IPS-20b (cell line): ENCODE measurements around the gene AP1M2.
"Not testable (repeated sequence)": the region's sequence is repeated elsewhere in the genome, so short reads cannot be mapped to it uniquely, and the experiment has no call there.

Experiments
- H3K27ac ChIP-seq: one replicate; pipeline ENCODE4 v1.5.1; 2013; ENCODE audit warnings: low read length
- H3K27me3 ChIP-seq: 2 replicates; pipeline ENCODE4 v1.6.1; 2013; ENCODE audit warnings: mild to moderate bottlenecking, low read length, inconsistent platforms; ENCODE audit not compliant: insufficient read depth
- H3K36me3 ChIP-seq: 2 replicates; pipeline ENCODE4 v1.6.1; 2013; ENCODE audit warnings: low read depth, mild to moderate bottlenecking, inconsistent platforms, low read length, moderate library complexity; ENCODE audit not compliant: insufficient read depth
- H3K4me1 ChIP-seq: 2 replicates; pipeline ENCODE4 v1.6.1; 2013; ENCODE audit warnings: mild to moderate bottlenecking, control low read depth, inconsistent platforms, low read length, moderate library complexity; ENCODE audit not compliant: insufficient read depth
- H3K4me3 ChIP-seq: 2 replicates; pipeline ENCODE4 v1.5.1; 2013; ENCODE audit warnings: mild to moderate bottlenecking, low read length, inconsistent platforms
- H3K9ac ChIP-seq: 2 replicates; pipeline ENCODE4 v1.6.1; 2013; ENCODE audit warnings: low read depth, mild to moderate bottlenecking, inconsistent platforms, low read length, moderate library complexity
- H3K9me3 ChIP-seq: 2 replicates; pipeline ENCODE4 v1.6.1; 2013; ENCODE audit warnings: mild to moderate bottlenecking, low read depth, low read length, inconsistent platforms; ENCODE audit not compliant: insufficient read depth

Gene AP1M2

DNA sequence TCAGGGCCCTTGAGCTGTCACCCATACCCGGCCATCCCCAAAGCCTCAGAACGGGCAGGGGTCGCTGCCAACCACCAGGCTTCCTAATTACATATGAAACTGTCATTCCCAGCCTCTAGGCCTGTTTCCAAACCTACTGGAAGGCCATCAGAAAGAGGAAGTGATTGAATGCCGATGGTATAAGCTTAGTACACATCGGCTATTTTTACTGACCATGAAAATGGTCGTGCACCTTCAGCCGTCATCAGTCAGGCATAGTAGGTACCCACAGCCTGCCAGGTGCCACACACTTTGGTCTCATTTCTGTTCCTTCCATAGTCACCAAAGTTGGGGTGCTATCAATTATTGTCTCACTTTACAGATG, 31.5 kb downstream of the AP1M2 start:
- peaks cover 90% of the 10 kb centered on the region for H3K36me3 ChIP-seq
- no peaks in the 10 kb centered on the region for H3K27me3 ChIP-seq
- H3K4me1 ChIP-seq = no peaks in the 10 kb centered on the region
- H3K9ac ChIP-seq = no peak overlapping the region
- no peak overlapping the region for H3K4me3 ChIP-seq
- H3K9me3 ChIP-seq = no peaks in the 10 kb centered on the region
- H3K27ac ChIP-seq = no peak overlapping the region

DNA sequence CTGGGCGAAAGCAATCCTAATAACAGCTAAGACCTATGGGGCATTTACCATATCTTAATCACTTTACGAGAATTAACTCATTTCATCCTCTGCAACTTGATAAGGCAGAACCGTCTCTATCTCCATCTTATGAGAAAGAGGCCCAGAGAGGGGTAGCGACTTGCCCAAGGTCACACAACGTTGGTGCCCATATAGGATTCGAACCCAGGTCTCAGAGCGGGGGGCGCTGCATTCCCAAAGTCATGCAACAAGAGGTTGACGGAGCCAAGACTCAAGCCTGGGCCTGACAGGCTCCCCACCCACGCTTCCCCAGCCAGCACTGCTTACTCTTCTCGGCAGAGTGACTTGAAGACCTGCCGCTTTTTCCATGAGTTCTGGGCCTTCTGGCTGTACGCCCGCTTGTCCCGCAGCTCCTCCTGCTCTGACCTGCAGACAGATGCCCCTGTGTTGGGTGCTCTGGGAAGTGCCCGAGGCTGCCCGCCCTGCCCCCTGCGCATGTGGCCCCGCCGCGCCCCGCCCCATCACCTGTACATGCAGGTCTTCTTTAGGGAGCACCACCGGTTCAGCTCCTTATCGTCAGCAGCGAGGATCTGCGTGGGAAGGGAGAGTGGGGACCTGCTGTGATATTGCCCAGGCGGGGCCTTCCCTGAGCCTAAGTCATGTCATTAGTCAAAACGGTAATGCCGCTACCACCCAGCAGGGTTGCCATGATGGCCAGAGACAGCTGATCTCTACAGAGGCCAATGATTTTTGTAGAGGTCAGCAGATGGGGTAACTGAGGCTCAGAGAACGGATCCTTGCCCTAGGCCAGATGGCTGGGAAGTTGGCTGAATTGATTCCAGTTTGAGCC, 32.1 kb downstream of the AP1M2 start:
- Histone ChIP-seq H3K27me3 (no peaks in the 10 kb centered on the region), H3K9me3 (no peaks in the 10 kb centered on the region), H3K27ac (no peak overlapping the region), H3K4me3 (no peak overlapping the region), H3K4me1 (no peaks in the 10 kb centered on the region), H3K9ac (no peak overlapping the region), H3K36me3 (peaks cover 90% of the 10 kb centered on the region)

DNA sequence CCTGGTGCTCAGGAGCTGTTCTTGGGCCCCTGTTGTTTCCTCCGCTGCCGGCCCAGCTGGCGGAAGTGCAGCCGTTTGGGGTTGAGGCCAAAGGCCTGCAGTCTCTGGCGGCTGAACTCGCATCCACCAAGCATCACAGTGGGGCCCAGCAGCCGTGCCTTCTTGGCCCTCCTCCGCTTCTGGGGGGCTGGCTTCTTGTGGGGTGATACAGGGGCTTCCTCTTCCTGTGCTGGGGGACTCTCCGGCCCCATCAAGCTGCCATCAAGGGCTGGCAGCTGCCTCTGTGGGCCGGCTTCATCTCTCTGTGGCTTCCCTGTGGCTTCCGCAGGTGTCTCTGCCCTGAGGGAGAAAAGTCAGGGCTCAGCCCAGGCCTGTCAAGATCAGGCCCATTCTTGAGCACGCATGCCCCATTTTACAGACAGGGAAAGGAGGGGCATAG, 33.1 kb downstream of the AP1M2 start:
- Histone ChIP-seq H3K27ac (no peak overlapping the region), H3K9ac (no peak overlapping the region), H3K4me3 (no peak overlapping the region), H3K27me3 (no peaks in the 10 kb centered on the region), H3K9me3 (no peaks in the 10 kb centered on the region), H3K4me1 (no peaks in the 10 kb centered on the region), H3K36me3 (peaks cover 86% of the 10 kb centered on the region)

DNA sequence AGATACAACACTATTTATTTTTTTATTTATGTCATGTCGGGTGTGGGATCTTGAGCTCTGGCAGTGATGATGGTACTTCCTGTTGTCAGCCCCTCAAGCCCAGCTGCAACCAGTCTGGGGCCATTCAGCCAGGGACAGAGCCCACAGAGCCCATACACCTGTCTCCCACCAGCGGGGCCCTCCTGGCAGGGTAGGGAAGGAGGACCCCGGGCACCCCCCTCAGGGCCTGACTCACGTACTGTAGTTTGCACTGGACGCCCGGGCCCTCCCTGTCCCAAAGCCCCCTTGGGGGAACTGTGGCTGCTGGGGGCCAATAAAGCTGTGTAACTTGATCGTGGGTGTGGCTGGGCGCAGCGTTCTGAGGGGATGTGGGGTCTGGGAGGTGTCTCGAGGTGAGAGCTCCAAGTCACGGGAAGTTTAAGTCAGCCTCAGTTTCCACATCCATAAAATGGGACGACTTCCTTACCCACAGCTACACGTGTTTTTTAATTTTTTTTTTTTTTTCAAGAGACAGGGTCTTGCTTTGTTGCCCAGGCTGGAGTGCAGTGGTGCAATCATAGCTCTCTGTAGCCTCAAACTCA, 33.9 kb downstream of the AP1M2 start:
- H3K36me3 ChIP-seq = peaks cover 87% of the 10 kb centered on the region
- H3K9ac ChIP-seq = no peak overlapping the region
- H3K27ac ChIP-seq = no peak overlapping the region
- H3K27me3 ChIP-seq = no peaks in the 10 kb centered on the region
- H3K9me3 ChIP-seq = no peaks in the 10 kb centered on the region
- no peak overlapping the region for H3K4me3 ChIP-seq
- H3K4me1 ChIP-seq = no peaks in the 10 kb centered on the region

DNA sequence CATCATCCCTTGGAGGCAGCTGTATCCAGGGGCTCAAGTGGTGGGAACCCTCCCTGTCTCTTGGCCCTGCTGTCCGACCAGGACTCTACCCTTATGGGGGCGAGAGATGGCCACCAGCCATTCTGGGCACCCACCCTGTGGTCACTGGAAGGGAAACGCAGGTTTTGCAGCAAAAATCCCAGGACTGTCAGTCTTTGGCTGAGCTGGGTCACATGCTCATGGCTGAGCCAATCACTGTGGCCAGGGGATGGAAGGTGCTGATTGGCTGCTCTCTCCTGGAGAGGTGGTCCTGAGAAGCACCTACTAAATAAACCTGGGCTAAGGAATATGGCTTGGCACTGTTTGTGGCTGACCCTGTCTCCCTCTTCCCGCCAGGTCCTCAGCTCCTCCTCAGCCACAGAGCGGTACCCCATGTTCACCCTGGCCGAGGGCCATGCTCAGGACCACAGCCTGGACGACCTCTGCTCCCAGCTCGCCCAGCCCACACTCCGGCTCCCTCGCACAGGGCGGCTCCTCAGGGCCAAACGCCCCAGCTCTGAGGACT, 34.5 kb downstream of the AP1M2 start:
- Histone ChIP-seq H3K27me3 (no peaks in the 10 kb centered on the region), H3K4me3 (no peak overlapping the region), H3K9ac (no peak overlapping the region), H3K4me1 (no peaks in the 10 kb centered on the region), H3K9me3 (no peaks in the 10 kb centered on the region), H3K27ac (no peak overlapping the region), H3K36me3 (peaks cover 82% of the 10 kb centered on the region)

DNA sequence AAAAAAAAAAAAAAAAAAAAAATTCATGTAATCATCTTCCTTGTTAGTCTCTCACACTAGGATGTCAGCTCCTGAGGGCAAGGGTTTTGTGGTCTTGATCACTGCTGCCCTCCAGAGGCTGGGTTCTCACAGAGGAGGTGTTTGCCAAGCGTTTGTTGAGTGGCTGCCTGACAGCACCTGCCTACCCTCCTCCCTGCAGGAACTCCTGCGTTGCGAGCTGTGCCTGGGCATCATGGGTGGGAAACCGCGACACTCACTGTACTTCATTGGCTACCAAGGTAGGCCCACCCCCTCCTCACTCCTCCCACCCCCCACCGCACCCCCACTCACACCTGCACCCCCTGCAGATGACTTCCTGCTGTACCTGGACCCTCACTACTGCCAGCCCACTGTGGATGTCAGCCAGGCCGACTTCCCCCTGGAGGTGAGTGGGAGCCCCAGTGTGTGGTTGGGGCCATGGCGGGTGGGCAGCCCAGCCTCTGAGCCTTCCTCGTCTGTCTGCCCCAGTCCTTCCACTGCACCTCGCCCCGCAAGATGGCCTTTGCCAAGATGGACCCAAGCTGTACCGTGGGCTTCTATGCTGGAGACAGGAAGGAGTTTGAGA, 35.3 kb downstream of the AP1M2 start:
- Histone ChIP-seq H3K4me3 (no peak overlapping the region), H3K9me3 (no peaks in the 10 kb centered on the region), H3K4me1 (no peaks in the 10 kb centered on the region), H3K27ac (no peak overlapping the region), H3K9ac (no peak overlapping the region), H3K27me3 (no peaks in the 10 kb centered on the region), H3K36me3 (peaks cover 83% of the 10 kb centered on the region)

DNA sequence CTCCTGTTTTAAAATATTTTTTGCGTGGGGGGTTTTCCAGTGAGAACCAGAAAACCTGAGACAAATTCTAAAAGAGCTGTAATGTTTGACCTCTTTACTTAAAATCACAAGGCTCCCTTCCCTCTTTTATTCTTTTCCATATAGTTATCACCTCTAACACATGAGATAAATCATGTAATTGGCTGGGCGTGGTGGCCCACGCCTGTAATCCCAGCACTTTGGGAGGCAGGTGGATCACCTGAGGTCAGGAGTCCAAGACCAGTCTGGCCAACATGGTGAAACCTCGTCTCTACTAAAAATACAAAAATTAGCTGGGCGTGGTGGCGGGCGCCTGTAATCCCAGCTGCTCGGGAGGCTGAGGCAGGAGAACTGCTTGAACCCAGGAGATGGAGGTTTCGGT, 36.1 kb downstream of the AP1M2 start:
- not testable (repeated sequence) for H3K9ac ChIP-seq, H3K4me1 ChIP-seq, H3K27me3 ChIP-seq, H3K27ac ChIP-seq, H3K9me3 ChIP-seq, H3K4me3 ChIP-seq
- H3K36me3 ChIP-seq = peaks cover 75% of the 10 kb centered on the region

DNA sequence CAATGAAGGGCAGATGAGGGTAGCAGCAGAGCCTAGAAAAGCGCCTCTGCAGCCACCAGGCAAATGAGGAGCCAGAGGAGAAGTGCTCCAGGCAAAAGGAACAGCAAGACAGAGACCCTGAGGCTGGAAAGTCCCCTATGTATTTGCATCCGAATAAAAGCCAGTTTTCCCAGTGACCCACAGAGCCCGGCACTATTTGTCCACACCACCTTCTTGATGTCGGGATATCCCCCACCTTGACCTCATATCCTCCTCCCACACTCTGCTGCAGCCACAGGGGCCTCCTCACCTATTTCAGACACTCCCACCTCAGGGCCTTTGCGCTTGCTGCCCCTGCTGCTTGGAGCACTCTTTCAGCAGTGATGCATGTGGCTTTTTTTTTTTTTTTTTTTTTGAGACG, 36.8 kb downstream of the AP1M2 start:
- Histone ChIP-seq H3K9me3 (no peaks in the 10 kb centered on the region), H3K27me3 (no peaks in the 10 kb centered on the region), H3K36me3 (peaks cover 68% of the 10 kb centered on the region), H3K4me1 (no peaks in the 10 kb centered on the region), H3K9ac (no peak overlapping the region), H3K4me3 (no peak overlapping the region), H3K27ac (no peak overlapping the region)

DNA sequence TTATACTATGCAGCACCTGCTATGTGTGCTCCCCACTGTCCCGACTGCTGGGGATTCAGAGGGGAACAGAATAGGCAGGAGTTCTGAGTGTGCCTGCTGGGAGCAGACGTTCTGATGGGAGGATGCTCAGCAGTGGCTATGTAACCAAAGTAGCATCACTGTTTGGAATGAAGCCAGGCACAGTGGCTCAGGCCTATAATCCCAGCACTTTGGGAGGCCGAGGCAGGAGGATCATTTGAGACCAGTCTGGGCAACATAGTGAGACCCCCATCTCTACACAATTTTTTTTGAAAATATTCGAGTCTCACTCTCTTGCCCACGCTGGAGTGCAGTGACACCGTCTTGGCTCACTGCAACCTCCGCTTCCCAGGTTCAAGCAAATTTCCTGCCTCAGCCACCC, 37.4 kb downstream of the AP1M2 start:
- no peak overlapping the region for H3K9ac ChIP-seq
- H3K27ac ChIP-seq = no peak overlapping the region
- H3K9me3 ChIP-seq = no peaks in the 10 kb centered on the region
- no peaks in the 10 kb centered on the region for H3K27me3 ChIP-seq
- peaks cover 62% of the 10 kb centered on the region for H3K36me3 ChIP-seq
- no peaks in the 10 kb centered on the region for H3K4me1 ChIP-seq
- H3K4me3 ChIP-seq = no peak overlapping the region

DNA sequence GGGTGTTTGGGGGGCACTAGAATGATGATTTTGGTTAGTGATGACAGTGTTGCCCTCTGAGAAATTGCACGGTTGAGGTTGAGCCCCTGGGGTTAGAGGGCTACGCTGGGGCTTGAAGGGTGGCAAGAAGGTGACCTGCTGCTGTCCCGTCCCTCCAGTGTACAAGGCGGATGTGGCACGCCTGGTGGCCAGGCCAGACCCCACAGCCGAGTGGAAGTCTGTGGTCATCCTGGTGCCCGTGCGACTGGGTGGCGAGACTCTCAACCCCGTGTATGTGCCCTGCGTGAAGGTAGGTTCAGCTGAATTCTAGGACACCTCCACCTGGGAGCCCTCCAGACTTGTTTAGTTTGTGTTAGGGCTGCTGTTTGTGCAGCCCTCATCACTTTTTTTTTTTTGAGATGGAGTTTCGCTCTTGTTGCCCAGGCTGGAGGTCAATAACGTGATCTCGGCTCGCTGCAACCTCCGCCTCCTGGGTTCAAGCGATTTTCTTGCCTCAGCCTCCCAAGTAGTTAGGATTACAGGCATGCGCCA, 38.3 kb downstream of the AP1M2 start:
- Histone ChIP-seq H3K36me3 (peaks cover 53% of the 10 kb centered on the region), H3K4me1 (no peaks in the 10 kb centered on the region), H3K9me3 (no peaks in the 10 kb centered on the region), H3K4me3 (no peak overlapping the region), H3K27me3 (no peaks in the 10 kb centered on the region), H3K9ac (no peak overlapping the region), H3K27ac (no peak overlapping the region)

DNA sequence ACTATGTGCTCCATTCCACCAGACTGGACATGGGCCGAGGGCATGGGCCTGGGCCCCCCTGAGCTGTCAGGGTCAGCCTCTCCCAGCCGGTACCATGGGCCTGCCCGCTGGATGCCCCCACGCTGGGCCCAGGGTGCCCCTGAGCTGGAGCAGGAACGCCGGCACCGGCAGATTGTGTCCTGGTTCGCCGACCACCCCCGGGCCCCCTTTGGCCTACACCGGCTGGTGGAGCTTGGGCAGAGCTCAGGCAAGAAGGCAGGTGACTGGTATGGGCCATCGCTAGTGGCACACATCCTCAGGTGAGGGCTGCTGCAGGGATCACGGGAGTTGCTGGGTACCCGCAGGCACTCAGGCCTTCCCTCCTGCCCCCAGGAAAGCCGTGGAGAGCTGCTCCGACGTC, 40.3 kb downstream of the AP1M2 start:
- H3K27ac ChIP-seq = no peak overlapping the region

More for the DNA sequence above, 40.3 kb downstream of the AP1M2 start:
- H3K36me3 ChIP-seq = peaks cover 33% of the 10 kb centered on the region
- no peaks in the 10 kb centered on the region for H3K27me3 ChIP-seq
- no peak overlapping the region for H3K4me3 ChIP-seq
- H3K4me1 ChIP-seq = no peaks in the 10 kb centered on the region
- H3K9me3 ChIP-seq = no peaks in the 10 kb centered on the region
- no peak overlapping the region for H3K9ac ChIP-seq
